ENCODE results near the gene TBL1Y. TPM values are rescaled to one million over a fixed set of nuclear protein-coding genes. Genes with fewer than 3 reads are reported as not detected.
"Not testable (repeated sequence)": the region's sequence is repeated elsewhere in the genome, so short reads cannot be mapped to it uniquely, and the experiment has no call there.

The TBL1Y gene
- total RNA-seq, 1 donor from 2014 or later: not detected

- H3K36me3 ChIP-seq: no peaks in the 10 kb centered on the region
- no peaks in the 10 kb centered on the region for H3K27me3 ChIP-seq (ENCODE audit: low read depth)
- H3K4me3 ChIP-seq: no peak overlapping the region
- H3K4me1 ChIP-seq: no peaks in the 10 kb centered on the region
- no peak overlapping the region for H3K27ac ChIP-seq (replicated peaks)
- no peaks in the 10 kb centered on the region for H3K9me3 ChIP-seq (replicated peaks)
- no peak for DNase-seq
- intact Hi-C loops (cut with micrococcal nuclease): no loop called here
- TF ChIP-seq CTCF (IDR thresholded peaks at IDR 0.05; ENCODE audit: borderline replicate concordance): no peak
These were observed 106.0 kb downstream of the TBL1Y start for GRCh38 chrY:7016521-7016920.

GRCh38 chrY:7017244-7018080 lies 107.0 kb downstream of the TBL1Y start:
- no peak for DNase-seq
- intact Hi-C loops (cut with micrococcal nuclease): no loop called here
- Histone ChIP-seq H3K4me3 (no peak overlapping the region), H3K9me3 (replicated peaks) (no peaks in the 10 kb centered on the region), H3K36me3 (no peaks in the 10 kb centered on the region), H3K27me3 (ENCODE audit: low read depth) (no peaks in the 10 kb centered on the region), H3K27ac (replicated peaks) (no peak overlapping the region), H3K4me1 (no peaks in the 10 kb centered on the region)
- TF ChIP-seq CTCF (IDR thresholded peaks at IDR 0.05; ENCODE audit: borderline replicate concordance): no peak

- no peak for TF ChIP-seq CTCF (IDR thresholded peaks at IDR 0.05; ENCODE audit: borderline replicate concordance)
- H3K9me3 ChIP-seq (replicated peaks): no peaks in the 10 kb centered on the region
- no peaks in the 10 kb centered on the region for H3K36me3 ChIP-seq
- H3K4me3 ChIP-seq: no peak overlapping the region
- intact Hi-C loops (cut with micrococcal nuclease): no loop called here
- DNase-seq: no peak
- H3K4me1 ChIP-seq: no peaks in the 10 kb centered on the region
- H3K27me3 ChIP-seq (ENCODE audit: low read depth): no peaks in the 10 kb centered on the region
- no peak overlapping the region for H3K27ac ChIP-seq (replicated peaks)
These were observed 128.5 kb downstream of the TBL1Y start for GRCh38 chrY:7039037-7039436.

GRCh38 chrY:7040662-7041061 lies 130.2 kb downstream of the TBL1Y start:
- intact Hi-C loops (cut with micrococcal nuclease): no loop called here

GRCh38 chrY:7041983-7042382 lies 131.5 kb downstream of the TBL1Y start:
- H3K9me3 ChIP-seq (replicated peaks): no peaks in the 10 kb centered on the region
- no peaks in the 10 kb centered on the region for H3K36me3 ChIP-seq
- H3K27me3 ChIP-seq (ENCODE audit: low read depth): no peaks in the 10 kb centered on the region
- no peak for TF ChIP-seq CTCF (IDR thresholded peaks at IDR 0.05; ENCODE audit: borderline replicate concordance)
- no peak overlapping the region for H3K4me3 ChIP-seq
- no peaks in the 10 kb centered on the region for H3K4me1 ChIP-seq
- intact Hi-C loops (cut with micrococcal nuclease): no loop called here
- DNase-seq: no peak
- no peak overlapping the region for H3K27ac ChIP-seq (replicated peaks)

More at GRCh38 chrY:7040662-7041061, 130.2 kb downstream of the TBL1Y start:
- Histone ChIP-seq H3K4me3 (no peak overlapping the region), H3K36me3 (no peaks in the 10 kb centered on the region), H3K9me3 (replicated peaks) (no peaks in the 10 kb centered on the region), H3K27ac (replicated peaks) (no peak overlapping the region), H3K27me3 (ENCODE audit: low read depth) (no peaks in the 10 kb centered on the region), H3K4me1 (no peaks in the 10 kb centered on the region)
- TF ChIP-seq CTCF (IDR thresholded peaks at IDR 0.05; ENCODE audit: borderline replicate concordance): no peak
- DNase-seq: no peak

GRCh38 chrY:7052461-7052860 lies 142.0 kb downstream of the TBL1Y start:
- H3K36me3 ChIP-seq; H3K4me3 ChIP-seq; intact Hi-C loops (cut with micrococcal nuclease); H3K9me3 ChIP-seq (replicated peaks); DNase-seq; H3K27ac ChIP-seq (replicated peaks); H3K4me1 ChIP-seq; H3K27me3 ChIP-seq (ENCODE audit: low read depth): not testable (repeated sequence)

All from left ventricle myocardium inferior (tissue), 1 donor.